Erythroblast (primary cell): Measurements from ENCODE around the gene CNTN6.

Experiments used
- DNase-seq, 2 experiments: peaks; one replicate each; lab custom pipeline; 2025; lab: John Stamatoyannopoulos, UW
- GATA1 ChIP-seq: IDR thresholded peaks from 2 replicates; pipeline ENCODE4 v1.6.1; 2011; ENCODE audit warnings: low read depth, mild to moderate bottlenecking, control low read depth, low read length, moderate library complexity
- POLR2A ChIP-seq: IDR thresholded peaks from 2 replicates; pipeline ENCODE4 v1.6.1; 2011; ENCODE audit warnings: mild to moderate bottlenecking, low read length

The CNTN6 gene

GRCh38 chr3:1197051-1197450, 104.2 kb downstream of the CNTN6 start:
- TF ChIP-seq POLR2A (no peak), GATA1 (no peak)
- DNase-seq, result no peak

DNA sequence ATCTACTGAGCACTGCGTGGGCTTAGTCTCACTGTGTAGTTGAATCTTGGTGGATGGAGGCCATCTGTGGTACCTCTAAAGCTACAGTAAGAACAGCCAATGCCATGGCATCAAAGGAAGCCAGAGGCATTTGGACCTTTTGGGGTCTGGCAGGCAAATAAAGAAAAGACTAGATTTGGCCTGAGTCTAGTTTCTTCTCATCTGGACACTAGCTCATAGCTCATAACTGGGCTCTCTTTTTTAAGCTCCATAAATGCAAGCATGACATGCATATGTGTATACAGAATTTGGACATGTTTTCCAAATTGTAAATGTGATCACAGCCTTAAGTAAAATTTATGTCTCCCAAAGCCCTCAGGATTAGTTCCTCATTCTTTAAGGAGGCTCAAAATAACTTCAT, 107.5 kb downstream of the CNTN6 start:
- no peak for DNase-seq
- no peak for TF ChIP-seq POLR2A
- no peak for TF ChIP-seq GATA1

- TF ChIP-seq POLR2A (no peak), GATA1 (no peak)
- DNase-seq, result no peak
These were observed 115.1 kb downstream of the CNTN6 start for GRCh38 chr3:1207904-1208303.

DNA sequence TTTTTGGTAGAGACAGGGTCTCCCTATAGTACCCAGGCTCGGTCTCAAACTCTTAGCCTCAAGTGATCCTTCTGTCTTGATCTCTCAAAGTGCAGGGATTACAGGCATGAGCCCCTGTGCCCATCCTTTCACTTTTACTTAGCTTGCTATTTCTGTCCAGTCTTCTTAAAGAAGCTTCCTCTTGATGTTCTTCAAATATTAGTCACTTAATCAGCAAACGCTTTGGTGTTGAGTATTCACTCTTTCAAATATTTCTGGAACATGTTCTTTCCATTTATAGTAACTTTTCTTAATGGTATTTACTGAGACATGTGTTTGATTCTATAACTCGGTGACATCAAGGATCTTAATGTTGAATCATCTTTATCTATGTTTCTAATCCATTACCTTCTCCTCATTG, 122.1 kb downstream of the CNTN6 start:
- TF ChIP-seq POLR2A (no peak), GATA1 (no peak)
- DNase-seq, result no peak

GRCh38 chr3:1216856-1217255, 124.0 kb downstream of the CNTN6 start:
- DNase-seq, result no peak
- TF ChIP-seq GATA1 (no peak), POLR2A (no peak)

DNA sequence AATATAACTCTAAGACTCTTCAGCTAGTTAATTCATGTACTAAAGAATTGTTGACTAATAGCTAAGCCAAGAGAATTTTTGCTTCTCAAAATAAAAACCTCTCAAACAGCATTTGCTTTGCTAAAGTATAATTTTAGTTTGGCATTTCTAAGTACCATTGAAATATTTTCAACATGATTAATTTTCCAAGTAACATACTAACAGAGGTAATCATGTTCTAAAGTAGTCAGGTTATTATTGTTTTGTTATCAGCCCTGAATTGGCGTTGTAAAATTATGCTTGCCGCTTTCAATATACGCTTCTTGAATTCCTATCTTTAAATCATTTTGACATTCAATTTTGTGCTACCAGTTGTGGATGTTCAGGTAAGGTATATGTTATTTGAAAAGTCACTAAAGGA, 134.3 kb downstream of the CNTN6 start:
- DNase-seq, result no peak
- no peak for TF ChIP-seq POLR2A
- no peak for TF ChIP-seq GATA1

DNA sequence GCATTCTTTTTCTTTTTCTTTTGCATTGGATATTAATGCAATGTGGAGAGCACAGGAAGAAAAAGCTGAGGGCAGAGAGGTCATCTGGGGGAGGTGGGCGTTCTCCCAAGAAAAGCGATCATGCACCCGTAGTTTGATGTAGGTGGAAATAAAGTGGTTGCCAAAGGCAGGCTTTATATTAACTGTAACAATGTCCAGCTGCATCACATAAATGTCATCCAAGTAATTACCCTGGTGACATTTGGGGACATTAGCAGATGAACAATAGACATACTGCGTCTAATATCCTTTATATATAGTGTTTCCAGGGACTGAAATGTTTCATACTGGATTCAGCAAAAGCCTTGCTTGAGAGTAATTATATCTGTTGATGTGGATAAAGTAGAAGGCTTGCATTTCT, 135.5 kb downstream of the CNTN6 start:
- no peak for TF ChIP-seq GATA1
- no peak for TF ChIP-seq POLR2A
- no peak for DNase-seq

DNA sequence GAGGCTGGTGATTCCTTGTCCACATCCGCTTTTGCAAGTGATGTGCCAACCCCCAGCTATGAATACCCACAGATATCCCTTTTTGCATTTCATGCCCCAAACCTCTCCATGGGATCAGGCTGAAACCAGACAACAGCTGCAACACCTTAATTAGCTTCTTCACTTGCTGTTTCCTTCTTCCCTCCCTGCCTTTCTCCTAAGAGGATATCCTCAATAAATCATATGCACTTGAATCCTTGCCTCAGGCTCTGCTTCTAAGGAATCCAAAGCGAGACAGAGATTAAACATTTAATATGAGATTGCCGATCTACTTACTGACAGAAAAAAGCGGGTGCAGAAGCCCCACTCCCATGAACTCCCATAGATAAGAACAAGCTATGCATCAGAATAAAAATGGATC, 138.1 kb downstream of the CNTN6 start:
- TF ChIP-seq POLR2A (no peak), GATA1 (no peak)
- no peak for DNase-seq

DNA sequence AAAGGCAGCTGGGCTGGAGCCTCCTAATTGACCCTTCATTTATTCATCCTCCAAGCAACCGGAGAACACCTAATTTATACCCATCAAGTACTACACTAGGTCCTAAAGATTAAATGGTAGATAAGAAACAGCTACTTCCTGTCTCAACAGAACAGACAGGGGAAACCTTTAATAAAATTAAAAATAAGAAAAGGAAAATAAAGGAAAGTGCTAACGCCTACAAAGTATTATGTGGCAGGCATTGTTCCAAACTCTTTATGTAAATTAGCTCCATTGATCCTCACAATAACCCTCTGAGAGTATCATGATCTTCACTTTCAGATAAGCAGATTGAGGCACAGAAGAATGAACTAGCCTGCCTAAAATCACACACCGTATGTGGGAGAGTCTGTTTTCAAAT, 139.5 kb downstream of the CNTN6 start:
- TF ChIP-seq GATA1 (no peak), POLR2A (no peak)
- DNase-seq, result no peak

GRCh38 chr3:1235526-1236120, 142.8 kb downstream of the CNTN6 start:
- TF ChIP-seq POLR2A, result no peak
- TF ChIP-seq GATA1, result no peak
- no peak for DNase-seq

DNA sequence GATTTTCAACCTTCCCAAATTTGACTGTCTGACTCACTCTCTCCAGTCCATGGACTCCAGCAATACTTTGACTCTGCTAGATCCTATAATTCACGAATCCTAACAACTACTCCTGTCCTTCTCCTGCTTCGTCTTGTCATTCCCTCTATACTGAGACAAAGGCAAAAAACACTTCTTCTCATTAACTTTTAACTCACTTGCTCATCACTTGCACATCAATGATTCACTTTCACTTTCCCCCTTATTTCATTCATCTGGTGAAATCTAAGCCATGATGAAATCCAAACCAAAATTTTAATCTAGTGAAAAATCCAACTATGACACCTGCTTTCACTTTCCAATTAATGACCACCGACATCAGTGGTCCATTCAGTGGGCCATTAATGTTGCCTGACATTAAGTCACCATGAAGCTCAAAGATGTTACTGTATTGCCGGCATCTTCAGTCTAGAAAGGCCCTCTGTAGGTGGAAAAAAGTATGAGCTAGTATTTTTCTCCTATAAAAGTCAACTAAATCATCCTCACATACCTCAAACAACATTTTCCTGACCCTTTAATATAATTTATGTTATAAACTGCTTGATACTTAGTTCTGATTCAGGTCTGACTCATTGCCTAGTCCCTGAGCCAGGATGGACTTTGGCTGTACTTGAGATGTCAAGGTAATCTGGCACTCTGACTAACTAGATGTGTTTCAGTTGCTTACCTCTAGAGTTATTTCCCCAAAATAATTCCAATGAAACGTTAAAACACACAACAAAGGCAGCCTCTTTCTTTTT, 158.6 kb downstream of the CNTN6 start:
- TF ChIP-seq POLR2A (no peak), GATA1 (no peak)
- DNase-seq, result no peak

DNA sequence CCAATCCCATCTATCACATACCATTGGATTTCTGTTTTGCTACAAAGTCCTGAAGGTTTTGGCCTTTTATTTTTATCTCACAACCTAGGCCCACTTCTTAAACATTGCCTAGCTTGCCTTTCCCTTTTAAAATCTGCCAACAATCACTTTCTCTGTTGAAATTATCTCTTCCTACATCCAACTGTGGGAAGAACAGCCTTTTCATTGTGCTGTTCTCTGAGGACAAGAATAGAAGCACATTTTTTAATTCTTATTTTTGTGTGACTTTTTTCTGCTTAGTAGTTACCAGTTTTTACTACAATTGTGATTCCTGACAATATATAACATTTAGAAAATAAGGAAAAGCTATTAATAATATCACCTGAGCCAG, 159.2 kb downstream of the CNTN6 start:
- TF ChIP-seq POLR2A, result no peak
- TF ChIP-seq GATA1, result no peak

DNA sequence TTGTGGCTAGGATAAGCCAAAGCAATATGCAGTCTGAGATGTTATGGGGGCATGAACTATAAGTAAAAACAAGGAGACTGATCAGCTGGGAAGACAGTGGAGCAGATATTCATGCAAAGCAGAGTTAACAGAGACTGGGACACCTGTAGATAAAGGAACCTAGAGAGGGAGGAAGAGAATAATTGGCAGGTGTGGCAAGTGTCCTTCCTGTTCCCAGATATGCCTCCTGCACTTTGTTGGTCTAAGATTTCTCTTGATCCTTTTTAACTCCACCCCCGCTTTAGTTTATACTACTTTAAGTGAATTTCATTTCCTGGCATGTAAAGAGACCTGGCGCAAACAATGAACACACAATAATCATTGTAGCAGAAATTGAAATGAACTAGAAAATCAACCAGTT, 169.4 kb downstream of the CNTN6 start:
- no peak for DNase-seq
- TF ChIP-seq POLR2A (no peak), GATA1 (no peak)

More for the DNA sequence above, 159.2 kb downstream of the CNTN6 start:
- no peak for DNase-seq

DNA sequence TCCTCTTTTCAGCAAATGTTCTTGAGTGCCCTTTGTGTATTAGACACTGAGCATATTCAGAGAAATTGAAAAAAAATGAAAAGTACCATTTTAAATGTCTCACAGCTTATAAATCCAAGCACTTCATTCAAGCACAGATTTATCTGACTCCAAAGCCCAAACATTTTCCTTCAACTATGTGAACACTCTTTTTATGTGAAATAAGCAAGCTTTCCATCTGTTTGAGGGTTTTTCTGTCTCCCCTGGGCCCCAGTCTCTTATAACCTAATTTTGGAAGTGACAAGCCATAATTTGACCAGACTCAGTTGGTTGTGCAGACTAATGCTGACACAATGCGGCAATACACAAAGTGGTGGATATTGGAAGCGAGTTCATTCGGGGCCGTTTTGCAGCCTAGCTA, 170.3 kb downstream of the CNTN6 start:
- no peak for TF ChIP-seq POLR2A
- no peak for TF ChIP-seq GATA1
- DNase-seq, result no peak

DNA sequence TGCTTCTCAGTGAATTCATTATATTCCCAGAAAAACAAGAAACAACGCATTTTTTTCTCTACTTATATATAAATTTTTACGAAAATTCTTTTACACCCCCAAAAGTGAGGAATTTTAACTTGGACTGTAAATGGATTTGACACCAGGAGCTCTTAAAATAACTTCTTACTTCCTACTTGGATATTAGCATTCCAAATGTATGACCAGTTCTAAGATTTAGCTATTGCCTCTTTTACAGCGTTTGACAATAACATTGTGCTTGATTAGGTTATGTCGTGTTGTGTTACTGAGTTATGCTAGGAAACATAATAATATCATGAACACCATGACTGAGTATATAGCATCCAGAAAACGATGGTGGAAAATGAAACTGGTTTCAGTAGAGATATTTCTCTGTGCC, 177.0 kb downstream of the CNTN6 start:
- TF ChIP-seq POLR2A (no peak), GATA1 (no peak)
- no peak for DNase-seq
